HepG2 (cell line): ENCODE data around the gene NEK7. TPM values are rescaled to one million over a fixed set of nuclear protein-coding genes. Genes with fewer than 3 reads are reported as not detected.

Experiments
- BRCA1 ChIP-seq: sonication (generic); formaldehyde crosslinking; IDR thresholded peaks from 2 replicates; pipeline ENCODE4 v1.4.0; 2020; ENCODE audit warnings: missing genetic modification reagents
- CBX1 ChIP-seq: IDR thresholded peaks from one replicate; pipeline ENCODE4 v1.6.1; 2016; ENCODE audit warnings: antibody characterized with exemption, low read depth
- CEBPG ChIP-seq: IDR thresholded peaks from 2 replicates; pipeline ENCODE4 v1.6.1; 2016
- CSRNP1 ChIP-seq: sonication (generic); formaldehyde crosslinking; IDR thresholded peaks from 2 replicates; pipeline ENCODE4 v1.8.1; 2023; ENCODE audit warnings: mild to moderate bottlenecking, missing genetic modification reagents
- DPF2 ChIP-seq: sonication (generic); formaldehyde crosslinking; IDR thresholded peaks from 2 replicates; pipeline ENCODE4 v1.4.0; 2020; ENCODE audit warnings: mild to moderate bottlenecking, low read depth, missing genetic modification reagents, borderline replicate concordance
- FLYWCH1 ChIP-seq: sonication (generic); formaldehyde crosslinking; IDR thresholded peaks from 2 replicates; pipeline ENCODE4 v1.8.1; 2023; ENCODE audit warnings: mild to moderate bottlenecking, missing genetic modification reagents
- FOXK2 ChIP-seq: fragments of 450-650 bp; IDR thresholded peaks from 2 replicates; pipeline ENCODE4 v1.6.1; 2016
- MIXL1 ChIP-seq: IDR thresholded peaks from 2 replicates; pipeline ENCODE4 v1.6.1; 2016
- TAF1 ChIP-seq: sonication (generic); formaldehyde crosslinking; IDR thresholded peaks from 2 replicates; pipeline ENCODE4 v1.4.0; 2020; ENCODE audit warnings: missing genetic modification reagents
- TBP ChIP-seq: sonication (generic); formaldehyde crosslinking; IDR thresholded peaks from 2 replicates; pipeline ENCODE4 v1.5.0; 2020; ENCODE audit warnings: missing genetic modification reagents
- THRA ChIP-seq: sonication (generic); formaldehyde crosslinking; IDR thresholded peaks from 2 replicates; pipeline ENCODE4 v1.4.0; 2020; ENCODE audit warnings: missing genetic modification reagents, borderline replicate concordance
- ZFAT ChIP-seq: sonication (generic); formaldehyde crosslinking; conservative IDR thresholded peaks from 2 replicates; pipeline ENCODE4 v1.8.1; 2023; ENCODE audit warnings: missing genetic modification reagents, inconsistent platforms
- ZNF142 ChIP-seq: sonication (generic); formaldehyde crosslinking; IDR thresholded peaks from 2 replicates; pipeline ENCODE4 v1.4.0; 2020; ENCODE audit warnings: missing genetic modification reagents
- ZNF160 ChIP-seq: sonication (generic); formaldehyde crosslinking; IDR thresholded peaks from 2 replicates; pipeline ENCODE4 v1.8.0; 2022; ENCODE audit warnings: mild to moderate bottlenecking, inconsistent platforms, missing genetic modification reagents
- ZNF280D ChIP-seq: sonication (generic); formaldehyde crosslinking; IDR thresholded peaks from 2 replicates; pipeline ENCODE4 v1.5.1; 2020; ENCODE audit warnings: mild to moderate bottlenecking, missing genetic modification reagents
- ZNF282 ChIP-seq: fragments of 450-650 bp; IDR thresholded peaks from 2 replicates; pipeline ENCODE4 v1.6.1; 2018; ENCODE audit not compliant: partially characterized antibody
- ZNF543 ChIP-seq: sonication (generic); formaldehyde crosslinking; IDR thresholded peaks from 2 replicates; pipeline ENCODE4 v1.4.0; 2020; ENCODE audit warnings: mild to moderate bottlenecking, missing genetic modification reagents
- polyA plus RNA-seq, 8 experiments: library from polyadenylated mRNA; depleted of rRNA in 3 of 8; stranded (reverse) in 7 of 8; unstranded in 1 of 8; fragments of >200 nt; fragmentation: Illumina TruSeq in 4 of 8; extraction: Trizol in 4 of 8; gene quantifications; 2 replicates each; pipeline versions ENCODE4 v1.2.1 to v1.2.3, GENCODE V29; 2011 to 2016; ENCODE audit warnings: low read depth in 4 of 8, missing spikeins in 1 of 8, mixed read lengths in 1 of 8; ENCODE audit not compliant: insufficient read depth in 1 of 8
- total RNA-seq, 5 experiments: library from RNA; depleted of rRNA; stranded (reverse); fragments of >200 nt; fragmentation: Illumina TruSeq; extraction: Trizol; gene quantifications; 2 replicates each; pipeline ENCODE4 v1.2.3, GENCODE V29; 2016; ENCODE audit warnings: low read depth in 1 of 5

NEK7 gene
- total and polyA plus RNA-seq, 2 of the 13 experiments (the other 11 are each of a cell fraction or from before 2014, with no cell fraction given) = 18.1 to 19.2 TPM

GRCh38 chr1:198157847-198158725 lies 1.3 kb downstream of the NEK7 start (continued):
- no peak for TF ChIP-seq DPF2 (CRISPR knock-in tag)
- TF ChIP-seq ZNF160 (CRISPR knock-in tag) = no peak
- TF ChIP-seq ZFAT (CRISPR knock-in tag) = no peak
- no peak for TF ChIP-seq ZNF543
- TF ChIP-seq ZNF282 = no peak
- no peak for TF ChIP-seq TAF1 (CRISPR knock-in tag)
- 0 out of 2 replicates have a peak, but pooled peaks have one; percentile 8 for TF ChIP-seq MIXL1 (CRISPR knock-in tag)
- no peak for TF ChIP-seq FLYWCH1 (CRISPR knock-in tag)
- TF ChIP-seq FOXK2 = no peak
- TF ChIP-seq CSRNP1 (CRISPR knock-in tag) = no peak
- TF ChIP-seq CEBPG (CRISPR knock-in tag) = 0 out of 2 replicates have a peak, but pooled peaks have one; percentile 44
- TF ChIP-seq ZNF142 = no peak
- no peak for TF ChIP-seq BRCA1 (CRISPR knock-in tag)
- TF ChIP-seq ZNF280D (CRISPR knock-in tag) = no peak
- no peak for TF ChIP-seq CBX1
- TF ChIP-seq TBP (CRISPR knock-in tag) = no peak
- no peak for TF ChIP-seq THRA
